ENCODE measurements around the gene ASXL2. TPM values are rescaled to one million over a fixed set of nuclear protein-coding genes. Genes with fewer than 3 reads are reported as not detected.

ASXL2 gene
- total and polyA plus RNA-seq, 2 donors from 2014 or later: 2.6 to 41.0 TPM

- intact Hi-C loops (cut with DNase I): no loop called here
- Histone ChIP-seq H3K9me3 (ENCODE audit: control insufficient read depth in 2 of 3, insufficient read depth in 1 of 3, low read length in 3 of 3) (no peaks in the 10 kb centered on the region), H3K4me3 (ENCODE audit: low read length in 3 of 3) (no peak overlapping the region), H3K4me1 (ENCODE audit: control insufficient read depth in 2 of 3, insufficient read depth in 2 of 3, low read depth in 1 of 3, low read length in 3 of 3) (no peaks in the 10 kb centered on the region), H3K9ac (ENCODE audit: low read length in 3 of 3) (no peak overlapping the region), H3K27ac (ENCODE audit: low read depth in 2 of 2, low read length in 2 of 2) (no peak overlapping the region), H3K27me3 (ENCODE audit: control insufficient read depth, insufficient read depth, low read length) (no peaks in the 10 kb centered on the region), H3K36me3 (ENCODE audit: control insufficient read depth in 2 of 3, insufficient read depth in 3 of 3, low read length in 3 of 3) (no peaks in the 10 kb centered on the region)
- DNase-seq (no peak), FAIRE-seq (no peak)
- no peak for TF ChIP-seq CTCF (IDR thresholded peaks at IDR 0.05; ENCODE audit: borderline replicate concordance, extremely low read depth, insufficient read depth)
Measured at GRCh38 chr2:25699216-25699615, 179.1 kb downstream of the ASXL2 start.

GRCh38 chr2:25698752-25699151 is 179.5 kb downstream of the ASXL2 start:
- DNase-seq (no peak), FAIRE-seq (no peak)
- Histone ChIP-seq H3K9ac (ENCODE audit: low read length in 3 of 3) (no peak overlapping the region), H3K4me3 (ENCODE audit: low read length in 3 of 3) (no peak overlapping the region), H3K4me1 (ENCODE audit: control insufficient read depth in 2 of 3, insufficient read depth in 2 of 3, low read depth in 1 of 3, low read length in 3 of 3) (no peaks in the 10 kb centered on the region), H3K36me3 (ENCODE audit: control insufficient read depth in 2 of 3, insufficient read depth in 3 of 3, low read length in 3 of 3) (no peaks in the 10 kb centered on the region), H3K9me3 (ENCODE audit: control insufficient read depth in 2 of 3, insufficient read depth in 1 of 3, low read length in 3 of 3) (no peaks in the 10 kb centered on the region), H3K27me3 (ENCODE audit: control insufficient read depth, insufficient read depth, low read length) (no peaks in the 10 kb centered on the region), H3K27ac (ENCODE audit: low read depth in 2 of 2, low read length in 2 of 2) (no peak overlapping the region)
- no peak for TF ChIP-seq CTCF (IDR thresholded peaks at IDR 0.05; ENCODE audit: borderline replicate concordance, extremely low read depth, insufficient read depth)
- intact Hi-C loops (cut with DNase I): no loop called here

- Histone ChIP-seq H3K9me3 (ENCODE audit: control insufficient read depth in 2 of 3, insufficient read depth in 1 of 3, low read length in 3 of 3) (no peaks in the 10 kb centered on the region), H3K27ac (ENCODE audit: low read depth in 2 of 2, low read length in 2 of 2) (no peak overlapping the region), H3K36me3 (ENCODE audit: control insufficient read depth in 2 of 3, insufficient read depth in 3 of 3, low read length in 3 of 3) (no peaks in the 10 kb centered on the region), H3K4me1 (ENCODE audit: control insufficient read depth in 2 of 3, insufficient read depth in 2 of 3, low read depth in 1 of 3, low read length in 3 of 3) (no peaks in the 10 kb centered on the region), H3K27me3 (ENCODE audit: control insufficient read depth, insufficient read depth, low read length) (no peaks in the 10 kb centered on the region), H3K4me3 (ENCODE audit: low read length in 3 of 3) (no peak overlapping the region), H3K9ac (ENCODE audit: low read length in 3 of 3) (no peak overlapping the region)
- intact Hi-C loops (cut with DNase I): no loop called here
- TF ChIP-seq CTCF (IDR thresholded peaks at IDR 0.05; ENCODE audit: borderline replicate concordance, extremely low read depth, insufficient read depth): no peak
- DNase-seq (peak in 2 of 5 donors; percentile 15 to 28), FAIRE-seq (no peak)
Measured at GRCh38 chr2:25697559-25698341, 180.5 kb downstream of the ASXL2 start.

Data from kidney (tissue), 14 donors.